ENCODE measurements around the gene MOB2.

Gene MOB2

GRCh38 chr11:1455763-1456060, 30.9 kb downstream of the MOB2 start:
- DNase-seq, result no peak

- no peak for DNase-seq
Measured at GRCh38 chr11:1455032-1455762, 31.4 kb downstream of the MOB2 start.

- DNase-seq, result no peak
Measured at GRCh38 chr11:1454576-1454975, 32.0 kb downstream of the MOB2 start.

- DNase-seq, result no peak
Measured at GRCh38 chr11:1453611-1454034, 33.0 kb downstream of the MOB2 start.

- no peak for DNase-seq
Measured at GRCh38 chr11:1452744-1453143, 33.8 kb downstream of the MOB2 start.

GRCh38 chr11:1451781-1452470, 34.7 kb downstream of the MOB2 start:
- DNase-seq, result no peak

- DNase-seq, result no peak
Measured at GRCh38 chr11:1450949-1451710, 35.4 kb downstream of the MOB2 start.

- no peak for DNase-seq
Measured at GRCh38 chr11:1450344-1450875, 36.2 kb downstream of the MOB2 start.

GRCh38 chr11:1449490-1450243, 36.9 kb downstream of the MOB2 start:
- DNase-seq, result no peak

- DNase-seq, result no peak
Measured at GRCh38 chr11:1448882-1449281, 37.7 kb downstream of the MOB2 start.

- DNase-seq, result no peak
Measured at GRCh38 chr11:1447845-1448825, 38.4 kb downstream of the MOB2 start.

- DNase-seq, result no peak
Measured at GRCh38 chr11:1446623-1447022, 40.0 kb downstream of the MOB2 start.

GRCh38 chr11:1445741-1446445, 40.7 kb downstream of the MOB2 start:
- DNase-seq, result no peak

GRCh38 chr11:1444823-1445422, 41.7 kb downstream of the MOB2 start:
- DNase-seq, result no peak

GRCh38 chr11:1444321-1444720, 42.3 kb downstream of the MOB2 start:
- no peak for DNase-seq

- no peak for DNase-seq
Measured at GRCh38 chr11:1443737-1444136, 42.8 kb downstream of the MOB2 start.

- no peak for DNase-seq
Measured at GRCh38 chr11:1442807-1443366, 43.7 kb downstream of the MOB2 start.

- no peak for DNase-seq
Measured at GRCh38 chr11:1442163-1442562, 44.4 kb downstream of the MOB2 start.

- no peak for DNase-seq
Measured at GRCh38 chr11:1440496-1440895, 46.1 kb downstream of the MOB2 start.

- DNase-seq, result no peak
Measured at GRCh38 chr11:1440066-1440465, 46.5 kb downstream of the MOB2 start.

Data from NCI-H446 treated with DMSO at 0.1 percent for 48 hours (cell line).